Measurements from ENCODE around the gene GPD1L. TPM values are rescaled to one million over a fixed set of nuclear protein-coding genes. Genes with fewer than 3 reads are reported as not detected.
"Not testable (repeated sequence)": the region's sequence is repeated elsewhere in the genome, so short reads cannot be mapped to it uniquely, and the experiment has no call there.

The GPD1L gene
- total RNA-seq, 4 donors from 2014 or later, result 24.0 to 42.8 (median 27.1) TPM

- 1 to 3% methylated on average over 23 to 33 of the region's 36 CpGs for WGBS, 2 donors
- H3K4me3 ChIP-seq (ENCODE audit: low read depth, poor library complexity, severe bottlenecking), result peak overlapping the region; percentile 74
- intact Hi-C loops (cut with DNase I; ENCODE audit: low total_unique reads), result no loop called here
- peak; percentile 32 to 86 for DNase-seq (ENCODE audit: low spot score in 2 of 2)
- no peak for TF ChIP-seq CTCF (IDR thresholded peaks at IDR 0.05)
- TF ChIP-seq POLR2A (IDR thresholded peaks at IDR 0.05), result no peak
Observed at GRCh38 chr3:32106929-32107362, 526 bp downstream of the GPD1L start.

GRCh38 chr3:32108224-32108623, 1.8 kb downstream of the GPD1L start:
- intact Hi-C loops (cut with DNase I; ENCODE audit: low total_unique reads); H3K4me3 ChIP-seq (ENCODE audit: low read depth, poor library complexity, severe bottlenecking); DNase-seq (ENCODE audit: low spot score in 2 of 2): not testable (repeated sequence)
- 78 to 82% methylated on average over 9 of the region's 9 CpGs for WGBS, 2 donors

GRCh38 chr3:32109256-32109655, 2.8 kb downstream of the GPD1L start:
- intact Hi-C loops (cut with DNase I; ENCODE audit: low total_unique reads), result no loop called here
- H3K4me3 ChIP-seq (ENCODE audit: low read depth, poor library complexity, severe bottlenecking), result no peak overlapping the region
- whole genome bisulfite sequencing, 2 donors, result 9 to 11% methylated on average over 2 of the region's 2 CpGs
- DNase-seq (ENCODE audit: low spot score in 2 of 2), result peak; percentile 83 to 94
- TF ChIP-seq CTCF (IDR thresholded peaks at IDR 0.05) (no peak), POLR2A (IDR thresholded peaks at IDR 0.05) (no peak)

GRCh38 chr3:32110233-32110760, 3.9 kb downstream of the GPD1L start:
- TF ChIP-seq POLR2A (IDR thresholded peaks at IDR 0.05) (no peak), CTCF (IDR thresholded peaks at IDR 0.05) (no peak)
- no peak overlapping the region for H3K4me3 ChIP-seq (ENCODE audit: low read depth, poor library complexity, severe bottlenecking)
- WGBS, 2 donors, result 75 to 81% methylated on average over 3 of the region's 3 CpGs
- peak in 1 of 2 donors; percentile 66 for DNase-seq (ENCODE audit: low spot score in 2 of 2)
- intact Hi-C loops (cut with DNase I; ENCODE audit: low total_unique reads), result no loop called here

GRCh38 chr3:32111560-32111959, 5.1 kb downstream of the GPD1L start:
- WGBS, 2 donors, result 94 to 97% methylated on average over 2 of the region's 2 CpGs
- TF ChIP-seq POLR2A (IDR thresholded peaks at IDR 0.05) (no peak), CTCF (IDR thresholded peaks at IDR 0.05) (no peak)
- intact Hi-C loops (cut with DNase I; ENCODE audit: low total_unique reads), result no loop called here
- DNase-seq (ENCODE audit: low spot score in 2 of 2), result no peak
- no peak overlapping the region for H3K4me3 ChIP-seq (ENCODE audit: low read depth, poor library complexity, severe bottlenecking)

- intact Hi-C loops (cut with DNase I; ENCODE audit: low total_unique reads), result no loop called here
- no peak for TF ChIP-seq POLR2A (IDR thresholded peaks at IDR 0.05)
- no peak for TF ChIP-seq CTCF (IDR thresholded peaks at IDR 0.05)
- H3K4me3 ChIP-seq (ENCODE audit: low read depth, poor library complexity, severe bottlenecking), result no peak overlapping the region
- DNase-seq (ENCODE audit: low spot score in 2 of 2), result no peak
Observed at GRCh38 chr3:32113566-32113965, 7.1 kb downstream of the GPD1L start.

All from lower leg skin (tissue), 4 donors.